ENCODE results near the gene SULT1B1. TPM values are rescaled to one million over a fixed set of nuclear protein-coding genes. Genes with fewer than 3 reads are reported as not detected.

The SULT1B1 gene
- total and polyA plus RNA-seq, 12 donors = 0.22 to 2.7 (median 0.44) TPM

GRCh38 chr4:69731847-69732246 is 28.6 kb downstream of the SULT1B1 start:
- TF ChIP-seq CTCF (IDR thresholded peaks at IDR 0.05) = no peak
- intact Hi-C loops (cut with DNase I) = no loop called here
- Histone ChIP-seq H3K4me1 (peaks cover 0 to 4% (median 0%) of the 10 kb centered on the region in 9 donors), H3K4me3 (no peak overlapping the region), H3K9me3 (no peaks in the 10 kb centered on the region), H3K36me3 (no peaks in the 10 kb centered on the region), H3K27ac (no peak overlapping the region), H3K27me3 (no peaks in the 10 kb centered on the region)
- ATAC-seq = no peak
- no peak for DNase-seq
- WGBS, 2 donors = 40 to 60% methylated on average over 1 of the region's 1 CpG

- DNase-seq (no peak), ATAC-seq (no peak)
- intact Hi-C loops (cut with DNase I) = no loop called here
- TF ChIP-seq CTCF (IDR thresholded peaks at IDR 0.05) = no peak
- 50 to 58% methylated on average over 1 of the region's 1 CpG for WGBS, 2 donors
- Histone ChIP-seq H3K9me3 (no peaks in the 10 kb centered on the region), H3K27me3 (no peaks in the 10 kb centered on the region), H3K27ac (no peak overlapping the region), H3K4me3 (no peak overlapping the region), H3K36me3 (no peaks in the 10 kb centered on the region), H3K4me1 (no peaks in the 10 kb centered on the region)
Measured at GRCh38 chr4:69731241-69731640, 29.2 kb downstream of the SULT1B1 start.

GRCh38 chr4:69730002-69730401 is 30.4 kb downstream of the SULT1B1 start:
- no peaks in the 10 kb centered on the region for H3K4me1 ChIP-seq
- no peak for ATAC-seq
- no peak overlapping the region for H3K4me3 ChIP-seq
- intact Hi-C loops (cut with DNase I) = no loop called here
- no peak overlapping the region for H3K27ac ChIP-seq
- TF ChIP-seq CTCF (IDR thresholded peaks at IDR 0.05) = no peak
- DNase-seq = no peak
- no peaks in the 10 kb centered on the region for H3K36me3 ChIP-seq
- H3K9me3 ChIP-seq = no peaks in the 10 kb centered on the region
- no peaks in the 10 kb centered on the region for H3K27me3 ChIP-seq

GRCh38 chr4:69727926-69728325 is 32.5 kb downstream of the SULT1B1 start:
- no peak for TF ChIP-seq CTCF (IDR thresholded peaks at IDR 0.05)
- no peak for DNase-seq
- intact Hi-C loops (cut with DNase I) = no loop called here

More at GRCh38 chr4:69727926-69728325, 32.5 kb downstream of the SULT1B1 start:
- Histone ChIP-seq H3K27ac (no peak overlapping the region), H3K27me3 (no peaks in the 10 kb centered on the region), H3K4me1 (no peaks in the 10 kb centered on the region), H3K4me3 (no peak overlapping the region), H3K9me3 (peaks cover 0 to 5% (median 0%) of the 10 kb centered on the region in 11 donors), H3K36me3 (no peaks in the 10 kb centered on the region)
- WGBS, 2 donors = 79 to 83% methylated on average over 2 of the region's 2 CpGs
- no peak for ATAC-seq
